Activated CD8-positive, alpha-beta memory T cell treated with anti-CD3 and anti-CD28 coated beads for 4 hours (primary cell): Measurements from ENCODE around the gene HLF.

Experiments
- DNase-seq, 2 donors: peaks; one replicate each; pipeline ENCODE4 v3.0.0-alpha.2; 2020; ENCODE audit warnings: low read depth in 2 of 2

Gene HLF

GRCh38 chr17:55354941-55355340 is 90.2 kb downstream of the HLF start:
- DNase-seq = no peak

- DNase-seq = peak; percentile 9 to 36
Observed at GRCh38 chr17:55356434-55357328, 91.9 kb downstream of the HLF start.

- DNase-seq = no peak
Observed at GRCh38 chr17:55360971-55361370, 96.2 kb downstream of the HLF start.

GRCh38 chr17:55363033-55363432 is 98.3 kb downstream of the HLF start:
- no peak for DNase-seq

GRCh38 chr17:55366020-55366481 is 101.3 kb downstream of the HLF start:
- DNase-seq = no peak

- no peak for DNase-seq
Observed at GRCh38 chr17:55368706-55369105, 103.9 kb downstream of the HLF start.
